A549 treated with AZD9567 at 1 μM for 4 hours (cell line): ENCODE results near the gene HSF2BP. TPM values are rescaled to one million over a fixed set of nuclear protein-coding genes. Genes with fewer than 3 reads are reported as not detected.

Experiments used
- total RNA-seq: library from RNA; stranded (reverse); fragments of 200-300 nt; extraction: Qiagen RNA extraction; gene quantifications from 5 replicates; pipeline ENCODE4 v1.2.3, GENCODE V29; 2022; ENCODE audit not compliant: insufficient read depth

HSF2BP gene
- total RNA-seq, result 1.3 to 3.7 TPM (median 1.7 TPM) in 5 replicates

DNA sequence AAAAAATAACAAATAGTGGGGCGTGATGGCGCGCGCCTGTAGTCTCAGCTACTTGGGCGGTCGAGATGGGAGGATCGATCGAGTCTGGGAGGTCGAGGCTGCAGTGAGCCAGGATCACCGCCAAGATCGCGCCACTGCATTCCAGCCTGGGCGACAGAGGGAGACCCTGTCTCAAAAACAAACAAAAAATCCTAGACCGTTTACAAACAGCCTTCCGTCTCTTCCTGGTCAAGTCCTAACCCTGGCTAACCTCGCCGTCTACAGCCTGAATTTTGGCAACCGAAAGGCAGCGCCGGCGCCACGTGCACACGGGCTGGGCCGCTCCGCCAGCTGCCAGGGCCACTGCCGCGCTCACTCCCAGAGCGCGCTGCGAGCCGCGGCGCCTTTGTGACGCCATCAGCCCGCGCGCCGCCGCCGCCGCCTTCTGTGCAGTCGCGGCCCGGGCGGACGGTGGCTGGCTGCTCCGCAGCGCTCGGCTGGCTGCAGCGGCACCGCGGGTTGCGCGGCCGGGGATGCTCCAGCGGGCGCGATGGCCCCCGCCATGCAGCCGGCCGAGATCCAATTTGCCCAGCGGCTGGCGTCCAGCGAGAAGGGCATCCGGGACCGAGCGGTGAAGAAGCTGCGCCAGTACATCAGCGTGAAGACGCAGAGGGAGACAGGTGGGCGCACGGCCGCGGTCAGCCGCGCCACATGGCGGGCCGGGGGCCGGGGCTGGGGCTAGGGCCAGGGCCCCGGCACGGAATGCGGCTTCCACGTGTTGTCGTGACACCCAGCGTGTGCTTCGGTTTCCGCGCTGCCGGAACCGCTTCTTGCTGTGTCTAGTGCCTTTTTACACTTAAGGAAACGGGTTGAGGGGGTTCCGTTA lies at the start of gene HSF2BP, which contains the start of gene RRP1B:
TSS of gene HSF2BP (minus strand) at position 353 of the 865 bp plus-strand sequence. CDS start 1,392 bp downstream, outside the sequence.
TSS of gene RRP1B (plus strand) at position 425 of the 865 bp plus-strand sequence. CDS start at position 530, 105 bp downstream.

Other genes starting within 250 kb of the HSF2BP start
- gene SIK1, start 232.4 kb downstream of the HSF2BP start, total RNA-seq, result 15.8 to 23.7 TPM (median 21.3 TPM) in 4 of 5 replicates, not detected in the other
- 37.6 to 45.1 TPM (median 39.6 TPM) in 5 replicates for gene RRP1B, start 72 bp upstream of the HSF2BP start, total RNA-seq
- 211 to 338 TPM (median 318 TPM) in 5 replicates for gene PDXK, start 59.6 kb upstream of the HSF2BP start, total RNA-seq
- 91.9 to 100 TPM (median 96.0 TPM) in 5 replicates for gene CSTB, start 116.8 kb upstream of the HSF2BP start, total RNA-seq
- 38.1 to 49.2 TPM (median 40.1 TPM) in 5 replicates for gene RRP1, start 130.1 kb upstream of the HSF2BP start, total RNA-seq
- gene AGPAT3, start 205.7 kb upstream of the HSF2BP start, total RNA-seq, result 17.0 to 24.4 TPM (median 21.6 TPM) in 5 replicates